HCT116 (cell line): ENCODE results near the gene TMEM175. TPM values are rescaled to one million over a fixed set of nuclear protein-coding genes. Genes with fewer than 3 reads are reported as not detected.

Experiments
- ATAC-seq: fragments of 200-7000 bp; cut with Tn5 transposase; 2 replicates; pipeline ENCODE4 v1.9.1; 2020; ENCODE audit warnings: mild to moderate bottlenecking, moderate library complexity
- BruUV-seq: library from RNA; stranded (reverse); fragments of 400-500 nt; replicated peaks from 2 replicates; lab custom pipeline; 2021; lab: Mats Ljungman, UMichigan
- CTCF ChIA-PET: fragments of 300-600 bp; sonication (Branson Sonifier 250); formaldehyde crosslinking; loops from one replicate; lab custom pipeline; 2021; ENCODE audit warnings: antibody characterized with exemption; lab: Charles Lee
- POLR2A ChIA-PET: fragments of 300-600, 350-600 bp; sonication (Branson Sonifier 250); formaldehyde crosslinking; loops from one replicate; lab custom pipeline; 2021; ENCODE audit warnings: antibody characterized with exemption; lab: Charles Lee
- RAD21 ChIA-PET, 2 experiments: fragments of 300-600 bp; sonication (Branson Sonifier 250); formaldehyde crosslinking; loops; one replicate each; lab custom pipeline; 2023; ENCODE audit warnings: low total read pairs in 2 of 2; ENCODE audit not compliant: uncharacterized antibody in 2 of 2, unreplicated experiment in 2 of 2, low non-redundant PET in 1 of 2; lab: Charles Lee
- DNase-seq: peaks from one replicate; pipeline ENCODE4 v3.0.0-alpha.2; 2010; ENCODE audit warnings: low read depth, low spot score
- H2AFZ ChIP-seq: fragments of 200-600 bp; shearing (Covaris generic), sonication (generic); 2 replicates; pipeline ENCODE4 v1.6.1; 2017; ENCODE audit warnings: low read depth, mixed run types, mixed read lengths, antibody characterized with exemption, low read length; ENCODE audit not compliant: poor library complexity, severe bottlenecking
- H3K27ac ChIP-seq: 2 replicates; pipeline ENCODE4 v1.5.1; 2012; ENCODE audit warnings: low read depth, low read length
- H3K27me3 ChIP-seq: fragments of 200-600 bp; sonication (generic); 2 replicates; pipeline ENCODE4 v1.6.1; 2016; ENCODE audit warnings: mixed run types, low read length, mixed read lengths; ENCODE audit not compliant: insufficient read depth
- H3K36me3 ChIP-seq, 2 experiments: fragments of 200-500 bp in 1 of 2; fragments of 200-600 bp in 1 of 2; sonication (Bioruptor generic) in 1 of 2; sonication (generic) in 1 of 2; 2 replicates each; pipeline versions ENCODE4 v1.5.1 to v1.6.1; 2014 to 2016; ENCODE audit warnings: low read length in 2 of 2, inconsistent platforms in 1 of 2, mixed read lengths in 1 of 2, mixed run types in 1 of 2; ENCODE audit not compliant: insufficient read depth in 2 of 2, control insufficient read depth in 1 of 2
- H3K4me1 ChIP-seq, 2 experiments: fragments of 200-600 bp in 1 of 2; sonication (generic) in 1 of 2; 2 replicates each; pipeline versions ENCODE4 v1.5.1 to v1.6.1; 2012 to 2017; ENCODE audit warnings: low read length in 2 of 2, inconsistent platforms in 1 of 2, mild to moderate bottlenecking in 1 of 2, mixed read lengths in 1 of 2, mixed run types in 1 of 2, moderate library complexity in 1 of 2; ENCODE audit not compliant: insufficient read depth in 2 of 2, control insufficient read depth in 1 of 2
- H3K4me2 ChIP-seq: fragments of 200-600 bp; sonication (generic); 2 replicates; pipeline ENCODE4 v1.6.1; 2017; ENCODE audit warnings: mixed run types, low read length, mixed read lengths
- H3K4me3 ChIP-seq, 2 experiments: fragments of 200-600 bp in 1 of 2; sonication (generic) in 1 of 2; replicated peaks in 1 of 2; 2 replicates each; pipeline ENCODE4 v1.5.1; 2011 to 2016; ENCODE audit warnings: low read length in 2 of 2, control low read depth in 1 of 2, low read depth in 1 of 2, mild to moderate bottlenecking in 1 of 2, mixed read lengths in 1 of 2, mixed run types in 1 of 2
- H3K79me2 ChIP-seq: fragments of 200-600 bp; sonication (generic); 2 replicates; pipeline ENCODE4 v1.6.1; 2017; ENCODE audit warnings: mild to moderate bottlenecking, mixed run types, low read length, moderate library complexity, mixed read lengths; ENCODE audit not compliant: insufficient read depth
- H3K9ac ChIP-seq: fragments of 200-600 bp; sonication (generic); 2 replicates; pipeline ENCODE4 v1.6.1; 2016; ENCODE audit warnings: low read length, mixed read lengths
- H3K9me2 ChIP-seq: fragments of 200-600 bp; sonication (generic), shearing (Covaris generic); 2 replicates; pipeline ENCODE4 v1.6.1; 2017; ENCODE audit warnings: mixed run types, mild to moderate bottlenecking, moderate library complexity; ENCODE audit not compliant: insufficient read depth
- H3K9me3 ChIP-seq, 2 experiments: fragments of 200-500 bp in 1 of 2; fragments of 200-600 bp in 1 of 2; sonication (Bioruptor generic) in 1 of 2; sonication (generic) in 1 of 2; 2 replicates each; pipeline ENCODE4 v1.6.1; 2014 to 2017; ENCODE audit warnings: low read length in 2 of 2, mixed read lengths in 2 of 2, inconsistent platforms in 1 of 2, low read depth in 1 of 2, mild to moderate bottlenecking in 1 of 2, mixed run types in 1 of 2, moderate library complexity in 1 of 2; ENCODE audit not compliant: control insufficient read depth in 1 of 2, insufficient read depth in 1 of 2
- H4K20me1 ChIP-seq: fragments of 200-600 bp; sonication (generic), shearing (Covaris generic); 2 replicates; pipeline ENCODE4 v1.6.1; 2017; ENCODE audit warnings: mixed run types, mild to moderate bottlenecking, moderate library complexity; ENCODE audit not compliant: insufficient read depth
- ATF3 ChIP-seq: IDR thresholded peaks from 2 replicates; pipeline ENCODE4 v1.6.1; 2012
- CBX3 ChIP-seq: IDR thresholded peaks from 2 replicates; pipeline ENCODE4 v1.6.1; 2012; ENCODE audit warnings: low read depth
- CTCF ChIP-seq, 3 experiments: fragments of 200-600 bp in 1 of 3; sonication (generic) in 1 of 3; IDR thresholded peaks in 2 of 3; conservative IDR thresholded peaks in 1 of 3; 2 replicates each; pipeline ENCODE4 v1.5.1; 2012 to 2017; ENCODE audit warnings: low read depth in 2 of 3, low read length in 2 of 3, antibody characterized with exemption in 1 of 3, borderline replicate concordance in 1 of 3, control low read depth in 1 of 3, mild to moderate bottlenecking in 1 of 3, mixed read lengths in 1 of 3, mixed run types in 1 of 3, moderate library complexity in 1 of 3; ENCODE audit not compliant: insufficient read depth in 1 of 3
- EGR1 ChIP-seq: IDR thresholded peaks from 2 replicates; pipeline ENCODE4 v1.6.1; 2012; ENCODE audit warnings: low read depth
- ELF1 ChIP-seq: IDR thresholded peaks from 2 replicates; pipeline ENCODE4 v1.6.1; 2012; ENCODE audit warnings: low read depth, borderline replicate concordance
- EZH2phosphoT487 ChIP-seq: fragments of 200-600 bp; IDR thresholded peaks from 2 replicates; pipeline ENCODE4 v1.6.1; 2018; ENCODE audit warnings: antibody characterized with exemption, borderline replicate concordance
- FOSL1 ChIP-seq: IDR thresholded peaks from 2 replicates; pipeline ENCODE4 v1.6.1; 2012; ENCODE audit warnings: low read depth
- JUND ChIP-seq: IDR thresholded peaks from 2 replicates; pipeline ENCODE4 v1.6.1; 2012
- MAX ChIP-seq: IDR thresholded peaks from 2 replicates; pipeline ENCODE4 v1.6.1; 2012
- POLR2A ChIP-seq: IDR thresholded peaks from 2 replicates; pipeline ENCODE4 v1.7.0; 2011; ENCODE audit warnings: borderline replicate concordance; ENCODE audit not compliant: insufficient read depth, insufficient read length; ENCODE audit errors: extremely low read depth
- POLR2AphosphoS5 ChIP-seq: IDR thresholded peaks from 2 replicates; pipeline ENCODE4 v1.6.1; 2011; ENCODE audit warnings: mild to moderate bottlenecking, low read depth, low read length, moderate library complexity
- RAD21 ChIP-seq: IDR thresholded peaks from 2 replicates; pipeline ENCODE4 v1.6.1; 2012; ENCODE audit warnings: low read depth, mild to moderate bottlenecking
- REST ChIP-seq: IDR thresholded peaks from 2 replicates; pipeline ENCODE4 v1.6.1; 2012; ENCODE audit warnings: low read depth
- SIN3A ChIP-seq: IDR thresholded peaks from 2 replicates; pipeline ENCODE4 v1.6.1; 2012; ENCODE audit warnings: low read depth
- SP1 ChIP-seq: IDR thresholded peaks from 2 replicates; pipeline ENCODE4 v1.6.1; 2012; ENCODE audit warnings: low read depth
- TCF7L2 ChIP-seq: IDR thresholded peaks from 2 replicates; pipeline ENCODE4 v1.7.0; 2011; ENCODE audit warnings: borderline replicate concordance, inconsistent platforms; ENCODE audit not compliant: insufficient read depth, insufficient read length; ENCODE audit errors: extremely low read depth
- YY1 ChIP-seq: IDR thresholded peaks from 2 replicates; pipeline ENCODE4 v1.6.1; 2011; ENCODE audit warnings: low read length, low read depth, moderate library complexity, mild to moderate bottlenecking; ENCODE audit not compliant: insufficient replicate concordance; ENCODE audit errors: extremely low read depth
- ZBTB33 ChIP-seq: IDR thresholded peaks from 2 replicates; pipeline ENCODE4 v1.6.1; 2011; ENCODE audit warnings: mild to moderate bottlenecking, low read length, moderate library complexity; ENCODE audit not compliant: insufficient replicate concordance; ENCODE audit errors: extremely low read depth
- ZFX ChIP-seq: fragments of 450-650 bp; IDR thresholded peaks from 2 replicates; pipeline ENCODE4 v1.6.1; 2017
- ZNF274 ChIP-seq: fragments of 200-500 bp; sonication (Bioruptor generic); IDR thresholded peaks from 2 replicates; pipeline ENCODE4 v1.6.1; 2014; ENCODE audit warnings: mild to moderate bottlenecking, low read depth, low read length, inconsistent platforms
- intact Hi-C: fragments of 100-400 bp; cut with micrococcal nuclease; formaldehyde crosslinking; loops from 2 replicates; pipeline ENCODE4 v1.10.0; 2022
- total RNA-seq: library from RNA; stranded (reverse); gene quantifications from one replicate; pipeline ENCODE4 v1.2.1, GENCODE V29; 2021; ENCODE audit not compliant: unreplicated experiment

Gene TMEM175
- total RNA-seq, 1 experiment from 2014 or later, result 17.5 TPM

GRCh38 chr4:929096-929765 is 3.0 kb upstream of the TMEM175 start:
- ChIA-PET RAD21 (no interaction called here), POLR2A (no interaction called here), CTCF (no interaction called here)
- Histone ChIP-seq H3K4me3 (no peak overlapping the region), H3K9me3 (no peaks in the 10 kb centered on the region), H3K9me2 (no peaks in the 10 kb centered on the region), H3K27ac (no peak overlapping the region), H3K9ac (no peak overlapping the region), H2AFZ (no peak overlapping the region), H3K27me3 (no peaks in the 10 kb centered on the region), H3K36me3 (no peaks in the 10 kb centered on the region), H4K20me1 (no peaks in the 10 kb centered on the region), H3K79me2 (peaks cover 79% of the 10 kb centered on the region), H3K4me2 (no peak overlapping the region), H3K4me1 (peaks cover 6 to 14% of the 10 kb centered on the region in 2 experiments; a peak in 3 of 4 replicates)
- intact Hi-C loops, result no loop called here
- no peak for TF ChIP-seq REST
- no peak for TF ChIP-seq TCF7L2
- TF ChIP-seq CBX3, result no peak
- TF ChIP-seq ATF3, result no peak
- no peak for TF ChIP-seq RAD21
- no peak for TF ChIP-seq YY1
- TF ChIP-seq JUND, result no peak
- TF ChIP-seq FOSL1, result no peak
- no peak for TF ChIP-seq ZNF274
- TF ChIP-seq ZBTB33, result no peak
- TF ChIP-seq ELF1, result no peak
- no peak for TF ChIP-seq ZFX
- no peak for TF ChIP-seq POLR2AphosphoS5
- TF ChIP-seq MAX, result no peak
- TF ChIP-seq EZH2phosphoT487, result no peak
- TF ChIP-seq SIN3A, result no peak
- no peak for TF ChIP-seq EGR1
- TF ChIP-seq POLR2A, result no peak
- no peak for TF ChIP-seq CTCF (IDR thresholded peaks at IDR 0.05 in 2 of 3, conservative IDR thresholded peaks at IDR 0.05 in 1 of 3; ENCODE audit: borderline replicate concordance in 1 of 3, insufficient read depth in 1 of 3, low read depth in 2 of 3, low read length in 2 of 3)
- no peak for TF ChIP-seq SP1
- DNase-seq, result no peak
- ATAC-seq, result no peak
- BruUV-seq, result no TSS peak
